Smooth muscle cell (in vitro differentiated cells): ENCODE results near the gene CTSZ. TPM values are rescaled to one million over a fixed set of nuclear protein-coding genes. Genes with fewer than 3 reads are reported as not detected.

ENCODE experiments used
- DNase-seq: peaks from one replicate; lab custom pipeline; 2025; ENCODE audit not compliant: unreplicated experiment; lab: John Stamatoyannopoulos, UW
- H2AFZ ChIP-seq: fragments of 200-600 bp; sonication (generic); 2 replicates; pipeline ENCODE4 v1.6.0; 2016; ENCODE audit warnings: antibody characterized with exemption, low read depth, mild to moderate bottlenecking
- H3F3A ChIP-seq: fragments of 200-600 bp; sonication (generic); 2 replicates; pipeline ENCODE4 v1.6.0; 2017; ENCODE audit warnings: antibody characterized with exemption, low read depth
- H3K27ac ChIP-seq: fragments of 200-600 bp; sonication (generic); 2 replicates; pipeline ENCODE4 v1.5.1; 2016; ENCODE audit warnings: low read depth, mild to moderate bottlenecking
- H3K27me3 ChIP-seq: fragments of 200-600 bp; sonication (generic); 2 replicates; pipeline ENCODE4 v1.6.1; 2016; ENCODE audit warnings: low read depth, mild to moderate bottlenecking
- H3K36me3 ChIP-seq: fragments of 200-600 bp; sonication (generic); 2 replicates; pipeline ENCODE4 v1.5.1; 2016; ENCODE audit warnings: low read depth
- H3K4me1 ChIP-seq: fragments of 200-600 bp; sonication (generic); 2 replicates; pipeline ENCODE4 v1.5.1; 2016; ENCODE audit warnings: low read depth
- H3K4me2 ChIP-seq: fragments of 200-600 bp; sonication (generic); 2 replicates; pipeline ENCODE4 v1.6.0; 2016; ENCODE audit warnings: mild to moderate bottlenecking
- H3K4me3 ChIP-seq: fragments of 200-600 bp; sonication (generic); 2 replicates; pipeline ENCODE4 v1.5.1; 2016; ENCODE audit warnings: mild to moderate bottlenecking
- H3K79me2 ChIP-seq: fragments of 200-600 bp; sonication (generic); 2 replicates; pipeline ENCODE4 v1.6.0; 2016; ENCODE audit warnings: low read depth, mild to moderate bottlenecking
- H3K9ac ChIP-seq: fragments of 200-600 bp; sonication (generic); 2 replicates; pipeline ENCODE4 v1.6.0; 2016; ENCODE audit warnings: low read depth
- H3K9me3 ChIP-seq: fragments of 200-600 bp; sonication (generic); replicated peaks from 2 replicates; pipeline ENCODE4 v1.5.1; 2016; ENCODE audit warnings: low read depth
- H4K20me1 ChIP-seq: fragments of 200-600 bp; sonication (generic); 2 replicates; pipeline ENCODE4 v1.6.0; 2016; ENCODE audit warnings: low read depth
- WGBS: methylation state at CpG from one replicate; pipeline ENCODE4 v1.1.7; 2016; ENCODE audit warnings: low lambda C conversion rate; 5-methylcytosine and 5-hydroxymethylcytosine counted together
- polyA plus RNA-seq: library from polyadenylated mRNA; unstranded; fragments of >200 nt; fragmentation: Nextera tagmentation; extraction: Ambion mirVana; gene quantifications from 2 replicates; pipeline ENCODE4 v1.2.1, GENCODE V29; 2016
- total RNA-seq: library from RNA; depleted of rRNA; stranded (reverse); fragments of >200 nt; gene quantifications from 2 replicates; pipeline ENCODE4 v1.2.3, GENCODE V29; 2014
- TF ChIP-seq, protein P1 (sequence below): fragments of 200-600 bp; sonication (generic); IDR thresholded peaks from 2 replicates; pipeline ENCODE4 v1.5.1; 2017; ENCODE audit warnings: borderline replicate concordance, mild to moderate bottlenecking, antibody characterized with exemption; ENCODE audit not compliant: insufficient read depth, poor library complexity, severe bottlenecking

The CTSZ gene
- total and polyA plus RNA-seq, 2 experiments from 2014 or later: 12.7 to 151 TPM

DNA sequence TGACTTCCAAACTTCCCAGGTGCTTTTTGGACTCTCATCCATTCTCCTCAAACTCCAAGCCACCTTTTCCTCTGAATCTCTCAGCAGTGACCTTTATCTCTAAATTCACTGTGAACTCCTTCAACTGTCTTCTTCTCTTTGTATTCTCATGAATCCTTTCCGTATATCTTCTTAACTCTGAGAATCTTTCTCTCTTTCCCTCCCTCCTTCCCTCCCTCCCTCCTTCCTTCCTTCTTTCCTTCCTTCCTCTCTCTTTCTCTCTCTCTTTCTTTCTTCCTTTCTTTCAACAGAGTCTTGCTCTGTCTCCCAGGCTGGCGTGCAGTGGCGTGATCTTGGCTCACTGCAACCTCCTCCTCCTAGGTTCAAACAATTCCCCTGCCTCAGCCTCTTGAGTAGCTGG, 39.8 kb upstream of the CTSZ start:
- no peak overlapping the region for H3K9ac ChIP-seq
- no peaks in the 10 kb centered on the region for H3K36me3 ChIP-seq
- WGBS: 96% methylated on average over 3 of the region's 3 CpGs
- H2AFZ ChIP-seq: no peak overlapping the region
- no peaks in the 10 kb centered on the region for H3F3A ChIP-seq
- no peak overlapping the region for H3K4me2 ChIP-seq
- TF ChIP-seq, protein P1, sequence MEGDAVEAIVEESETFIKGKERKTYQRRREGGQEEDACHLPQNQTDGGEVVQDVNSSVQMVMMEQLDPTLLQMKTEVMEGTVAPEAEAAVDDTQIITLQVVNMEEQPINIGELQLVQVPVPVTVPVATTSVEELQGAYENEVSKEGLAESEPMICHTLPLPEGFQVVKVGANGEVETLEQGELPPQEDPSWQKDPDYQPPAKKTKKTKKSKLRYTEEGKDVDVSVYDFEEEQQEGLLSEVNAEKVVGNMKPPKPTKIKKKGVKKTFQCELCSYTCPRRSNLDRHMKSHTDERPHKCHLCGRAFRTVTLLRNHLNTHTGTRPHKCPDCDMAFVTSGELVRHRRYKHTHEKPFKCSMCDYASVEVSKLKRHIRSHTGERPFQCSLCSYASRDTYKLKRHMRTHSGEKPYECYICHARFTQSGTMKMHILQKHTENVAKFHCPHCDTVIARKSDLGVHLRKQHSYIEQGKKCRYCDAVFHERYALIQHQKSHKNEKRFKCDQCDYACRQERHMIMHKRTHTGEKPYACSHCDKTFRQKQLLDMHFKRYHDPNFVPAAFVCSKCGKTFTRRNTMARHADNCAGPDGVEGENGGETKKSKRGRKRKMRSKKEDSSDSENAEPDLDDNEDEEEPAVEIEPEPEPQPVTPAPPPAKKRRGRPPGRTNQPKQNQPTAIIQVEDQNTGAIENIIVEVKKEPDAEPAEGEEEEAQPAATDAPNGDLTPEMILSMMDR: no peak
- no peaks in the 10 kb centered on the region for H3K9me3 ChIP-seq
- no peak overlapping the region for H3K4me3 ChIP-seq
- H3K79me2 ChIP-seq: peaks cover 8% of the 10 kb centered on the region
- H3K27me3 ChIP-seq: no peaks in the 10 kb centered on the region
- peak overlapping the region; percentile 29 for H3K27ac ChIP-seq
- no peaks in the 10 kb centered on the region for H3K4me1 ChIP-seq
- no peaks in the 10 kb centered on the region for H4K20me1 ChIP-seq
- DNase-seq: no peak

DNA sequence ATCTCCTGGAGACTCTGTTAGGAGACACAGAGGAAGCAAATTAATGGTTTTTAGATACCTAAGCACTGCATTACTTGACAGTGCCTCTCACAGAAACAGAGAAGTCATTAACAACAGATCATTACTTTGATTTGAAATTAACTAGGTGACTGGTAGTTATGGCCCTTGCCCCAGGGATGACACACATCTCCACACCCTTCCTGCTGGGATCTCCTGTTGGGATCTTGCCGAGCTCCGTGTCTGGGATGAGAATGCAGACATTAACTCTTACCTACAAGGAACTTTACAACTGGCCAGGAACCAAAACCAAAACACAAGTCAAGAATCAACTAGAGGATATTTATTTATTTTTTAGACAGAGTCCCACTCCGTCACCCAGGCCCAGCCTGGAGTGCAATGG, 37.7 kb upstream of the CTSZ start:
- no peaks in the 10 kb centered on the region for H4K20me1 ChIP-seq
- H3K9me3 ChIP-seq: no peaks in the 10 kb centered on the region
- no peaks in the 10 kb centered on the region for H3K4me1 ChIP-seq
- no peaks in the 10 kb centered on the region for H3F3A ChIP-seq
- no peak overlapping the region for H3K4me2 ChIP-seq
- H3K79me2 ChIP-seq: peaks cover 28% of the 10 kb centered on the region
- H3K9ac ChIP-seq: no peak overlapping the region
- no peak for DNase-seq
- H3K27me3 ChIP-seq: no peaks in the 10 kb centered on the region
- H3K4me3 ChIP-seq: no peak overlapping the region
- WGBS: 77% methylated on average over 3 of the region's 3 CpGs
- no peak overlapping the region for H2AFZ ChIP-seq
- TF ChIP-seq, protein P1: no peak
- no peak overlapping the region for H3K27ac ChIP-seq
- H3K36me3 ChIP-seq: no peaks in the 10 kb centered on the region

DNA sequence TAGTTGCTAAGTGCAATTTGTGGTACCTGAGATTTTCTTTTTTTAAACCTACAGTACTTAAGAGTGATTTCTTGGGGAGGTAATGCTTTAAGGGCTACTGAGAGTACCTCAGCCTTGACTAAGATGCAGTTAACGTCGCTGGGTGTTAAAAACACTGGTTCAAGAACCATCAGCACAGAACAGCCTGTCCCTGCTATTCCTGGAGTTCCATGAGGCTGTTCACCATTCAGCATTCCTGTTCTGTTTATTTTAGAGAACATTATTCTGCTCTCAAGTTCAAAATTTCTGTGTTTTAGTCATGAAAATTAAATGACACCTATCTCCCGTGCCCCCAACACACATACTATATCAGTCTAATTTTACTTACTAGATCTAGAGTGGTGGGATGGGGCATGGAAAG, 37.2 kb upstream of the CTSZ start:
- TF ChIP-seq, protein P1: no peak
- Histone ChIP-seq H4K20me1 (no peaks in the 10 kb centered on the region), H3F3A (no peaks in the 10 kb centered on the region), H3K4me2 (no peak overlapping the region), H3K4me1 (no peaks in the 10 kb centered on the region), H3K9me3 (no peaks in the 10 kb centered on the region), H3K27me3 (no peaks in the 10 kb centered on the region), H3K27ac (peak overlapping the region; percentile 36), H3K79me2 (peaks cover 33% of the 10 kb centered on the region), H2AFZ (no peak overlapping the region), H3K36me3 (no peaks in the 10 kb centered on the region), H3K9ac (peak overlapping the region; percentile 26), H3K4me3 (no peak overlapping the region)
- DNase-seq: no peak
- WGBS: 94% methylated on average over 3 of the region's 3 CpGs

DNA sequence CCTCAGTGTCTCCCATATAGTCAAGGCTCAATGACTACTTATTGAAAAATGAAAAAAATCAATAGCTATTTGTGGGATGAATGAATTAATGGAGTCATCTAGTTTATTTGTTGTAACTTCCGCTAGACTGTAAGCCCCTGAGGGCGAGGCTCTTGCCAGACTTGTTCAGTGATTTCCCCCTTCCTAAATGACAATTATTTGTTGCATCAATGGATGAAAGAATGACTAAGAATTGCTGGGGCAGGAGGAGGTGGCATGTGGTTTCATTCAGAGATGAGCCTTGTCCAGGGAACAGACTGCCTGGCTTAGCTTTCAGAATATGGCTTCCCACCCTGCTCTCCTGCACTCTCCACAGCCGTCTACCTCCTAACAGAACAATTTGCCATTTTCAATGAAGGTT, 36.6 kb upstream of the CTSZ start:
- H3K36me3 ChIP-seq: no peaks in the 10 kb centered on the region
- H3F3A ChIP-seq: no peaks in the 10 kb centered on the region
- no peak for DNase-seq
- H3K79me2 ChIP-seq: peaks cover 39% of the 10 kb centered on the region
- no peak overlapping the region for H3K4me3 ChIP-seq
- H3K4me2 ChIP-seq: no peak overlapping the region
- H2AFZ ChIP-seq: peak overlapping the region; percentile 94
- H3K4me1 ChIP-seq: no peaks in the 10 kb centered on the region
- no peaks in the 10 kb centered on the region for H3K9me3 ChIP-seq
- TF ChIP-seq, protein P1: no peak
- no peaks in the 10 kb centered on the region for H4K20me1 ChIP-seq
- H3K9ac ChIP-seq: no peak overlapping the region
- H3K27ac ChIP-seq: peak overlapping the region; percentile 36
- H3K27me3 ChIP-seq: no peaks in the 10 kb centered on the region
- WGBS: 84% methylated on average over 3 of the region's 3 CpGs
